Measurements from ENCODE around the gene SFI1. TPM values are rescaled to one million over a fixed set of nuclear protein-coding genes. Genes with fewer than 3 reads are reported as not detected.

The SFI1 gene
- total RNA-seq, 1 experiment from 2014 or later = 55.2 TPM

- Mint-ChIP-seq H3K36me3 (ENCODE audit: insufficient read depth, unreplicated experiment) (peaks cover 8% of the 10 kb centered on the region), H3K27me3 (ENCODE audit: insufficient read depth, unreplicated experiment) (no peaks in the 10 kb centered on the region), H3K27ac (ENCODE audit: unreplicated experiment) (peak overlapping the region; percentile 85), H3K9me3 (ENCODE audit: unreplicated experiment) (no peaks in the 10 kb centered on the region), H3K4me3 (ENCODE audit: unreplicated experiment) (no peak overlapping the region), H3K4me1 (ENCODE audit: low read depth, unreplicated experiment) (peaks cover 32% of the 10 kb centered on the region)
- no peak for TF ChIP-seq CTCF (IDR thresholded peaks at IDR 0.05; ENCODE audit: insufficient read depth in 1 of 2, low read depth in 1 of 2, low read length in 1 of 2, severe bottlenecking in 1 of 2, unreplicated experiment in 1 of 2)
- DNase-seq = no peak
- ChIA-PET CTCF (no interaction called here), POLR2A (no interaction called here)
- H3K27me3 ChIP-seq (replicated peaks; ENCODE audit: control insufficient read depth, insufficient read depth, low read length) = no peaks in the 10 kb centered on the region
- no peaks in the 10 kb centered on the region; the same call in 1 of the 2 replicates for H3K36me3 ChIP-seq (ENCODE audit: control insufficient read depth, insufficient read depth, low read length)
- intact Hi-C loops (cut with micrococcal nuclease; ENCODE audit: unreplicated experiment) = no loop called here
- H3K4me3 ChIP-seq (ENCODE audit: low read depth, low read length) = no peak overlapping the region
- no TSS peak for BruUV-seq (replicated peaks)
- H3K4me1 ChIP-seq = peaks cover 61% of the 10 kb centered on the region
- no peaks in the 10 kb centered on the region for H3K9me3 ChIP-seq
These were observed 88.4 kb downstream of the SFI1 start for GRCh38 chr22:31584804-31585160.

- Histone ChIP-seq H3K27me3 (replicated peaks; ENCODE audit: control insufficient read depth, insufficient read depth, low read length) (no peaks in the 10 kb centered on the region), H3K36me3 (ENCODE audit: control insufficient read depth, insufficient read depth, low read length) (no peaks in the 10 kb centered on the region; the same call in 1 of the 2 replicates), H3K4me1 (peaks cover 57% of the 10 kb centered on the region), H3K9me3 (no peaks in the 10 kb centered on the region), H3K4me3 (ENCODE audit: low read depth, low read length) (no peak overlapping the region)
- no peak overlapping the region for H3K4me3 Mint-ChIP-seq (ENCODE audit: unreplicated experiment)
- H3K27me3 Mint-ChIP-seq (ENCODE audit: insufficient read depth, unreplicated experiment) = no peaks in the 10 kb centered on the region
- intact Hi-C loops (cut with micrococcal nuclease; ENCODE audit: unreplicated experiment) = no loop called here
- DNase-seq = no peak
- POLR2A ChIA-PET = no interaction called here
- TF ChIP-seq CTCF (IDR thresholded peaks at IDR 0.05; ENCODE audit: insufficient read depth in 1 of 2, low read depth in 1 of 2, low read length in 1 of 2, severe bottlenecking in 1 of 2, unreplicated experiment in 1 of 2) = no peak
- peaks cover 8% of the 10 kb centered on the region for H3K36me3 Mint-ChIP-seq (ENCODE audit: insufficient read depth, unreplicated experiment)
- BruUV-seq (replicated peaks) = TSS peak; percentile 64
- no peaks in the 10 kb centered on the region for H3K9me3 Mint-ChIP-seq (ENCODE audit: unreplicated experiment)
- CTCF ChIA-PET = no interaction called here
- peaks cover 27% of the 10 kb centered on the region for H3K4me1 Mint-ChIP-seq (ENCODE audit: low read depth, unreplicated experiment)
- peak overlapping the region; percentile 85 for H3K27ac Mint-ChIP-seq (ENCODE audit: unreplicated experiment)
These were observed 89.0 kb downstream of the SFI1 start for GRCh38 chr22:31585161-31585859.

- H3K9me3 Mint-ChIP-seq (ENCODE audit: unreplicated experiment) = no peaks in the 10 kb centered on the region
- H3K27me3 Mint-ChIP-seq (ENCODE audit: insufficient read depth, unreplicated experiment) = no peaks in the 10 kb centered on the region
- Histone ChIP-seq H3K4me3 (ENCODE audit: low read depth, low read length) (no peak overlapping the region), H3K36me3 (ENCODE audit: control insufficient read depth, insufficient read depth, low read length) (no peaks in the 10 kb centered on the region; the same call in 1 of the 2 replicates), H3K27me3 (replicated peaks; ENCODE audit: control insufficient read depth, insufficient read depth, low read length) (no peaks in the 10 kb centered on the region), H3K9me3 (no peaks in the 10 kb centered on the region), H3K4me1 (peaks cover 49% of the 10 kb centered on the region)
- BruUV-seq (replicated peaks) = no TSS peak
- DNase-seq = peak in 1 of 2 experiments; percentile 43
- intact Hi-C loops (cut with micrococcal nuclease; ENCODE audit: unreplicated experiment) = no loop called here
- peak overlapping the region; percentile 85 for H3K27ac Mint-ChIP-seq (ENCODE audit: unreplicated experiment)
- no peak for TF ChIP-seq CTCF (IDR thresholded peaks at IDR 0.05; ENCODE audit: insufficient read depth in 1 of 2, low read depth in 1 of 2, low read length in 1 of 2, severe bottlenecking in 1 of 2, unreplicated experiment in 1 of 2)
- peak overlapping the region; percentile 44 for H3K4me3 Mint-ChIP-seq (ENCODE audit: unreplicated experiment)
- H3K4me1 Mint-ChIP-seq (ENCODE audit: low read depth, unreplicated experiment) = peaks cover 23% of the 10 kb centered on the region
- ChIA-PET CTCF (interaction anchor here (1.0 to 1.6 kb wide), 2 partner anchors 29 to 38 kb away, joined by 4 to 6 read pairs; no protein-coding TSS in a partner anchor), POLR2A (no interaction called here)
- peaks cover 8% of the 10 kb centered on the region for H3K36me3 Mint-ChIP-seq (ENCODE audit: insufficient read depth, unreplicated experiment)
These were observed 90.0 kb downstream of the SFI1 start for GRCh38 chr22:31586137-31586920.
